ENCODE data around the gene BORCS6. TPM values are rescaled to one million over a fixed set of nuclear protein-coding genes. Genes with fewer than 3 reads are reported as not detected.

BORCS6 gene
- total RNA-seq, 1 experiment from 2014 or later: 7.0 TPM

Other genes with a start within 250 kb of the BORCS6 start
- gene GUCY2D, start 187.6 kb downstream of the BORCS6 start, total RNA-seq (2014; rRNA removed; shearing (Covaris generic); ENCODE audit: low replicate concordance): not detected in 2 replicates
- gene ALOX15B, start 151.1 kb downstream of the BORCS6 start, total RNA-seq (2014; rRNA removed; shearing (Covaris generic); ENCODE audit: low replicate concordance): not detected in 2 replicates
- gene ALOX12B, start 102.5 kb downstream of the BORCS6 start, total RNA-seq (2014; rRNA removed; shearing (Covaris generic); ENCODE audit: low replicate concordance): 0.74 TPM in 1 of 2 replicates, not detected in the other
- not detected in 2 replicates for gene ALOXE3, start 71.7 kb downstream of the BORCS6 start, total RNA-seq (2014; rRNA removed; shearing (Covaris generic); ENCODE audit: low replicate concordance)
- 5.3 TPM in 1 of 2 replicates, not detected in the other for gene HES7, start 66.1 kb downstream of the BORCS6 start, total RNA-seq (2014; rRNA removed; shearing (Covaris generic); ENCODE audit: low replicate concordance)
- 3.2 and 5.6 TPM in 2 replicates for gene PER1, start 37.8 kb downstream of the BORCS6 start, total RNA-seq (2014; rRNA removed; shearing (Covaris generic); ENCODE audit: low replicate concordance)
- gene VAMP2, start 27.2 kb downstream of the BORCS6 start, total RNA-seq (2014; rRNA removed; shearing (Covaris generic); ENCODE audit: low replicate concordance): 0.09 TPM in 1 of 2 replicates, not detected in the other
- gene TMEM107, start 13.8 kb downstream of the BORCS6 start, total RNA-seq (2014; rRNA removed; shearing (Covaris generic); ENCODE audit: low replicate concordance): 47.8 and 62.4 TPM in 2 replicates
- 67.6 and 78.3 TPM in 2 replicates for gene AURKB, start 20.4 kb upstream of the BORCS6 start, total RNA-seq (2014; rRNA removed; shearing (Covaris generic); ENCODE audit: low replicate concordance)
- 0.38 and 1.2 TPM in 2 replicates for gene CTC1, start 57.9 kb upstream of the BORCS6 start, total RNA-seq (2014; rRNA removed; shearing (Covaris generic); ENCODE audit: low replicate concordance)
- gene PFAS, start 59.1 kb upstream of the BORCS6 start, total RNA-seq (2014; rRNA removed; shearing (Covaris generic); ENCODE audit: low replicate concordance): 30.2 and 38.5 TPM in 2 replicates
- gene RANGRF, start 98.5 kb upstream of the BORCS6 start, total RNA-seq (2014; rRNA removed; shearing (Covaris generic); ENCODE audit: low replicate concordance): 13.8 and 28.6 TPM in 2 replicates
- 0.81 TPM in 1 of 2 replicates, not detected in the other for gene SLC25A35, start 105.2 kb upstream of the BORCS6 start, total RNA-seq (2014; rRNA removed; shearing (Covaris generic); ENCODE audit: low replicate concordance)
- gene ARHGEF15, start 120.1 kb upstream of the BORCS6 start, total RNA-seq (2014; rRNA removed; shearing (Covaris generic); ENCODE audit: low replicate concordance): not detected in 2 replicates
- not detected in 2 replicates for gene ODF4, start 149.7 kb upstream of the BORCS6 start, total RNA-seq (2014; rRNA removed; shearing (Covaris generic); ENCODE audit: low replicate concordance)
- 2,280 and 2,521 TPM in 2 replicates for gene RPL26, start 193.0 kb upstream of the BORCS6 start, total RNA-seq (2014; rRNA removed; shearing (Covaris generic); ENCODE audit: low replicate concordance)
- not detected in 2 replicates for gene RNF222, start 207.6 kb upstream of the BORCS6 start, total RNA-seq (2014; rRNA removed; shearing (Covaris generic); ENCODE audit: low replicate concordance)
- gene NDEL1, start 245.7 kb upstream of the BORCS6 start, total RNA-seq (2014; rRNA removed; shearing (Covaris generic); ENCODE audit: low replicate concordance): 29.1 and 46.7 TPM in 2 replicates

Data from Caki2 (cell line).